PC-9 (cell line): Measurements from ENCODE around the gene PERP. TPM values are rescaled to one million over a fixed set of nuclear protein-coding genes. Genes with fewer than 3 reads are reported as not detected.
A peak's percentile ranks its signal among the peaks of the same experiment; 100 is the strongest.

Experiments used
- BruUV-seq: library from RNA; stranded (reverse); fragments of 400-500 nt; replicated peaks from 2 replicates; lab custom pipeline; 2021; lab: Mats Ljungman, UMichigan
- CTCF ChIA-PET: fragments of 300-600 bp; sonication (Branson Sonifier 250); formaldehyde crosslinking; loops from one replicate; lab custom pipeline; 2022; ENCODE audit warnings: antibody characterized with exemption; lab: Charles Lee
- POLR2A ChIA-PET: fragments of 300-600 bp; sonication (Branson Sonifier 250); formaldehyde crosslinking; loops from one replicate; lab custom pipeline; 2022; ENCODE audit warnings: antibody characterized with exemption; ENCODE audit not compliant: unreplicated experiment; lab: Charles Lee
- DNase-seq, 2 experiments: peaks; one replicate each; pipeline versions ENCODE4 v3.0.0 to v3.0.0-alpha.2; 2015 to 2022; ENCODE audit warnings: mixed read lengths in 1 of 2
- H2AFZ ChIP-seq: fragments of 200-600 bp; sonication (generic); 2 replicates; pipeline ENCODE4 v1.8.1; 2017; ENCODE audit warnings: antibody characterized with exemption
- H3F3A ChIP-seq: fragments of 200-600 bp; sonication (generic); 2 replicates; pipeline ENCODE4 v1.8.1; 2017; ENCODE audit warnings: antibody characterized with exemption, mild to moderate bottlenecking, low read depth; ENCODE audit not compliant: insufficient read depth
- H3K27ac ChIP-seq: fragments of 200-600 bp; sonication (generic); 2 replicates; pipeline ENCODE4 v1.6.1; 2016; ENCODE audit warnings: mixed run types
- H3K27me3 ChIP-seq: fragments of 200-600 bp; sonication (generic); 2 replicates; pipeline ENCODE4 v1.6.1; 2016; ENCODE audit warnings: low read depth, mixed run types; ENCODE audit not compliant: insufficient read depth
- H3K36me3 ChIP-seq: fragments of 200-600 bp; sonication (generic); 2 replicates; pipeline ENCODE4 v1.6.1; 2016; ENCODE audit warnings: low read depth, mixed run types
- H3K4me1 ChIP-seq: fragments of 200-600 bp; sonication (generic); replicated peaks from 2 replicates; pipeline ENCODE4 v1.6.1; 2016; ENCODE audit warnings: mixed run types; ENCODE audit not compliant: insufficient read depth
- H3K4me2 ChIP-seq: fragments of 200-600 bp; sonication (generic); 2 replicates; pipeline ENCODE4 v1.6.1; 2017; ENCODE audit warnings: mixed run types
- H3K4me3 ChIP-seq: fragments of 200-600 bp; sonication (generic); 2 replicates; pipeline ENCODE4 v1.6.1; 2016; ENCODE audit warnings: mixed run types
- H3K79me2 ChIP-seq: fragments of 200-600 bp; sonication (generic); 2 replicates; pipeline ENCODE4 v1.6.1; 2017; ENCODE audit warnings: low read depth, mixed run types
- H3K9me2 ChIP-seq: fragments of 200-600 bp; sonication (generic); 2 replicates; pipeline ENCODE4 v1.8.1; 2017; ENCODE audit warnings: mild to moderate bottlenecking; ENCODE audit not compliant: insufficient read depth
- H3K9me3 ChIP-seq: fragments of 200-600 bp; sonication (generic); 2 replicates; pipeline ENCODE4 v1.8.1; 2016; ENCODE audit warnings: low read depth; ENCODE audit not compliant: insufficient read depth
- H4K20me1 ChIP-seq: fragments of 200-600 bp; sonication (generic); 2 replicates; pipeline ENCODE4 v1.8.1; 2017; ENCODE audit not compliant: insufficient read depth
- EZH2 ChIP-seq: fragments of 200-600 bp; sonication (generic); IDR thresholded peaks from 2 replicates; pipeline ENCODE4 v1.8.0; 2017; ENCODE audit warnings: antibody characterized with exemption, low read depth
- intact Hi-C: fragments of 100-400 bp; cut with micrococcal nuclease; formaldehyde crosslinking; loops from one replicate; pipeline ENCODE4 v1.10.0; 2022; ENCODE audit not compliant: unreplicated experiment
- total RNA-seq: library from RNA; stranded (reverse); gene quantifications from 2 replicates; pipeline ENCODE4 v1.2.3, GENCODE V29; 2021
- TF ChIP-seq, protein P1 (sequence below): fragments of 200-600 bp; sonication (generic); conservative IDR thresholded peaks from 2 replicates; pipeline ENCODE4 v1.6.1; 2017; ENCODE audit warnings: mixed run types, antibody characterized with exemption, mild to moderate bottlenecking, moderate library complexity

PERP gene
- total RNA-seq, 1 experiment from 2014 or later: 93.0 TPM

DNA sequence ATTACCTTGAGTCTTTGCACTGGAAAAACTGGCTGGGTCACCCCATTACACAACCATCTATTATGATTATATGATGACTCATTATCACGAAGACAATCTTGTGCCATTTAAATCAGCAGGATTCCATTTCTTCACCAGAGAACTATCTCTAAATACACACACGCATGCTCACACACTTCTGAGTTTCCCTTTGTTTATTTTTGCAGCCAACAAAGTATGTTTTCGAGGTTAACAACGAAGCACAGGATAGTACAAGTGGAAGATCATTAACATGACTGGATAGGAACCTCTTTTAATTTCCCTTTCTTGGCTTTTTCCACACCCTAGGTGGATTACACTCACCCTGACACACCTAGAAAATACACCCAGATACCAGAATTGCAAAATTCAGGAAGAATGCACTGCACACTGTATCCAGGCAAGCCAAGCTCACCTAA lies 18.9 kb downstream of the PERP start:
- H4K20me1 ChIP-seq: no peaks in the 10 kb centered on the region
- no peak overlapping the region for H2AFZ ChIP-seq
- CTCF ChIA-PET: no interaction called here
- DNase-seq: peak; percentile 59 to 98
- peak overlapping the region; percentile 70 for H3K4me2 ChIP-seq
- H3K79me2 ChIP-seq: 0 out of 2 replicates have a peak, but pooled peaks cover 5% of the 10 kb centered on the region
- POLR2A ChIA-PET: interaction anchor here (0.6 to 1.2 kb wide), 2 partner anchors 18 to 685 kb away, joined by 5 to 6 read pairs; partner anchors contain the start of gene CCDC28A
- peaks cover 33% of the 10 kb centered on the region for H3K36me3 ChIP-seq
- peaks cover 61% of the 10 kb centered on the region for H3K4me1 ChIP-seq
- peak overlapping the region; percentile 38; the same call in 1 of the 2 replicates for H3K4me3 ChIP-seq
- H3K27ac ChIP-seq: peak overlapping the region; percentile 92
- intact Hi-C loops: loop anchor here (1.0 kb wide), 2 partner anchors 18 to 53 kb away; no protein-coding TSS in a partner anchor
- H3F3A ChIP-seq: peaks cover 59% of the 10 kb centered on the region
- TF ChIP-seq EZH2: no peak
- TF ChIP-seq, protein P1, sequence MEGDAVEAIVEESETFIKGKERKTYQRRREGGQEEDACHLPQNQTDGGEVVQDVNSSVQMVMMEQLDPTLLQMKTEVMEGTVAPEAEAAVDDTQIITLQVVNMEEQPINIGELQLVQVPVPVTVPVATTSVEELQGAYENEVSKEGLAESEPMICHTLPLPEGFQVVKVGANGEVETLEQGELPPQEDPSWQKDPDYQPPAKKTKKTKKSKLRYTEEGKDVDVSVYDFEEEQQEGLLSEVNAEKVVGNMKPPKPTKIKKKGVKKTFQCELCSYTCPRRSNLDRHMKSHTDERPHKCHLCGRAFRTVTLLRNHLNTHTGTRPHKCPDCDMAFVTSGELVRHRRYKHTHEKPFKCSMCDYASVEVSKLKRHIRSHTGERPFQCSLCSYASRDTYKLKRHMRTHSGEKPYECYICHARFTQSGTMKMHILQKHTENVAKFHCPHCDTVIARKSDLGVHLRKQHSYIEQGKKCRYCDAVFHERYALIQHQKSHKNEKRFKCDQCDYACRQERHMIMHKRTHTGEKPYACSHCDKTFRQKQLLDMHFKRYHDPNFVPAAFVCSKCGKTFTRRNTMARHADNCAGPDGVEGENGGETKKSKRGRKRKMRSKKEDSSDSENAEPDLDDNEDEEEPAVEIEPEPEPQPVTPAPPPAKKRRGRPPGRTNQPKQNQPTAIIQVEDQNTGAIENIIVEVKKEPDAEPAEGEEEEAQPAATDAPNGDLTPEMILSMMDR: no peak
- H3K27me3 ChIP-seq: no peaks in the 10 kb centered on the region
- H3K9me3 ChIP-seq: no peaks in the 10 kb centered on the region
- no TSS peak for BruUV-seq
- H3K9me2 ChIP-seq: no peaks in the 10 kb centered on the region

DNA sequence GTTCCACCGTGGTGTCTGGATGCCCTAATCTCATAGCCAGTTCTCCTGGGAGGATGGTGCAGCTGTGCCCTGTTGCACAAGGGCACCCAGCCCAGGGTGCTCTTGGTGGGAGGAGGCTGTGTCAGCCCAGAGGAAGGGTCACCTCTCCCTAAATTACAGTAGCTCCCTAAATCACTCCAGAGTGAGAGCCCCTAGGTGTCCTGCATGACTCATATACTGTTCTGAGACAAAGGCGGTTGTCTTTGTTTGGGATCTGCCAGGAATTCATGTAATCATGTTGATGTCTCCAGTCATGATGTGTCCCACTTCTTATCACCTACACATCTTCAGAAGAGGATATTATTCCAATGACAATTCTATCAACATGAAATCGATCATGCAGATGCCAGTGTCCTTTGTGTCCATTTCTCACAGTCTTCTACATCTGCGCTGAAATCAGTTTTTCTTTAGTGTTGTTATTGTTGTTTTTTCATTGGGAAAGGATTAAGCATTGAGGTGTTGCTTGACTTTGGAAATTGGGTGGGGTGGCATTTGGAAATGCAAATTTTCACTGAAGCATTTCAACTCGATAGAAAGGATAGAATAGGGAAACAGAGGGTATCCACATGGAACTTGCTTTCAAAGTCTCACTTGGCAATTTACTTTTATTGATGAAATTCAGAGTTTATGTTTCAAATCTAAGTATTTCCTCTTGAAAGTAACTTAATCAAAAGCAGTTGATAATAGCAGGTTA lies 19.5 kb downstream of the PERP start:
- H3K36me3 ChIP-seq: peaks cover 28% of the 10 kb centered on the region; the same call in 1 of the 2 replicates
- TF ChIP-seq, protein P1: no peak
- no peaks in the 10 kb centered on the region for H3K9me2 ChIP-seq
- H4K20me1 ChIP-seq: no peaks in the 10 kb centered on the region
- peaks cover 59% of the 10 kb centered on the region for H3F3A ChIP-seq
- peak; percentile 40 to 90 for DNase-seq
- no peak overlapping the region for H2AFZ ChIP-seq
- H3K4me3 ChIP-seq: peak overlapping the region; percentile 38; the same call in 1 of the 2 replicates
- POLR2A ChIA-PET: interaction anchor here (0.6 kb wide), 2 partner anchors 585 to 686 kb away, joined by 5 read pairs; partner anchors contain the start of gene CCDC28A
- H3K27me3 ChIP-seq: no peaks in the 10 kb centered on the region
- H3K79me2 ChIP-seq: no peaks in the 10 kb centered on the region
- no peaks in the 10 kb centered on the region for H3K9me3 ChIP-seq
- intact Hi-C loops: loop anchor here (1.0 to 2.0 kb wide), 3 partner anchors 19 to 59 kb away; no protein-coding TSS in a partner anchor
- peak overlapping the region; percentile 70 for H3K4me2 ChIP-seq
- no TSS peak for BruUV-seq
- CTCF ChIA-PET: no interaction called here
- peaks cover 61% of the 10 kb centered on the region for H3K4me1 ChIP-seq
- H3K27ac ChIP-seq: peak overlapping the region; percentile 92

DNA sequence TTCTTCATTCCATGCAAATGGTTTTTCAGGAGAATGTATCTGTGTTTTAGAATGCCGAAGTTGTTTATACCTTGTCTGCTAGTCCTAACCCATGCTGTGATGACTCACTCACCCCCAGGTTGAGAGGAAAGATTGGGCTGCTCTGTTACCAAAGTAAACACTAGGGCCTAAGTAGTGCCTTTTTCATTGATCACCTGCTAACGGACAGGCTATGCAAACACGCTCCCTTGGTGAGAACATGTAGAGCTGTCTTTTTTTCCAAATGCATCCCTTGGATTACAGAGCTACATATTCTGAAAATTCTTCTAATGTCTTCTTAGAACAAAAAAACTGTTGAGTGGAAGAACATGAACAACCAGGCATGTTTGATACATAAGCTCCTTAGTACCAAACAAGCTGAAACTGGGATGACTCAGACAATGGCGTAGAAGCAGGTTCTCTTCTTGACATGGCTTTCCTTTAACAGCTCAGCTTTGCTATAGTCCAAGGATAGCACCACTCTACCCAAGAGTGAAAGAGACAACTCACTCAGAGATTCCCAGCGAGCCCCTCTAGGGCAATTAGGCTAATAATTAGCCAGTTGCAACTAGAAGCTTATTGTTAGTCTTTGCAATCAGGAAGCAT lies 20.5 kb downstream of the PERP start:
- H4K20me1 ChIP-seq: no peaks in the 10 kb centered on the region
- TF ChIP-seq, protein P1: no peak
- TF ChIP-seq EZH2: no peak
- no peak overlapping the region for H2AFZ ChIP-seq
- peak overlapping the region; percentile 92 for H3K27ac ChIP-seq
- H3K9me3 ChIP-seq: no peaks in the 10 kb centered on the region
- no peaks in the 10 kb centered on the region for H3K27me3 ChIP-seq
- H3K4me3 ChIP-seq: peak overlapping the region; percentile 38; the same call in 1 of the 2 replicates
- peaks cover 23% of the 10 kb centered on the region; the same call in 1 of the 2 replicates for H3K36me3 ChIP-seq
- peaks cover 61% of the 10 kb centered on the region for H3K4me1 ChIP-seq
- H3K79me2 ChIP-seq: no peaks in the 10 kb centered on the region
- ChIA-PET POLR2A (interaction anchor here (0.7 kb wide), 2 partner anchors 19 to 277 kb away, joined by 3 to 4 read pairs; no protein-coding TSS in a partner anchor), CTCF (interaction anchor here (1.0 kb wide), 1 partner anchor 19 kb away, joined by 3 read pairs; no protein-coding TSS in a partner anchor)
- peak overlapping the region; percentile 70 for H3K4me2 ChIP-seq
- no TSS peak for BruUV-seq
- DNase-seq: peak; percentile 47 to 95
- no peaks in the 10 kb centered on the region for H3K9me2 ChIP-seq
- intact Hi-C loops: loop anchor here (2.0 kb wide), 1 partner anchor 58 kb away; no protein-coding TSS in a partner anchor
- peaks cover 58% of the 10 kb centered on the region for H3F3A ChIP-seq
